Fibroblast of pulmonary artery (primary cell): Measurements from ENCODE around the gene PAX4.
A peak's percentile ranks its signal among the peaks of the same experiment; 100 is the strongest.

Experiments
- DNase-seq: peaks from one replicate; pipeline ENCODE4 v3.0.0-alpha.2; 2010; ENCODE audit warnings: low read depth
- H3K4me3 ChIP-seq: replicated peaks from 2 replicates; pipeline ENCODE4 v1.5.1; 2011; ENCODE audit warnings: low read depth, mild to moderate bottlenecking, control low read depth, low read length, moderate library complexity
- TF ChIP-seq, protein P1 (sequence below): IDR thresholded peaks from 2 replicates; pipeline ENCODE4 v1.5.1; 2011; ENCODE audit warnings: mild to moderate bottlenecking, control low read depth, low read length, inconsistent platforms; ENCODE audit errors: missing control alignments

PAX4 gene

DNA sequence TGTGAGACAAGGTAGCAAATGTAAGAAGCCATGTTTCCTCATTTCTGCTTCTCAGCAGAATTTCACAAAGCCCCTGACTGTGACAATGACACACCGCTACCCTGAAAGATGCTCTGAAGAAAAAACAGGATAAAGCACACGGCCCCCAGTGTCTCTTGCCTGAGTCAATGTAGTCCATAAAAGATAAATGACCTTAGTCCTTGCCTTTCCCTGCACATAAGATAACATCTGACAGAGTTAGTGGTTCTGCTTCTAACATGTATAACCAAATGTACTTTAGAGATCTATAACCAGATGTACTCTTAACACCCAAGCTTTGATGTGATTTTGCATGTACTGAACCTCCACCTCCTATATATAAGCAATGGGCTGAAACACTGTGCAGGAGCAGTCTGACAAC lies 31.0 kb upstream of the PAX4 start:
- DNase-seq: no peak
- H3K4me3 ChIP-seq: no peak overlapping the region
- TF ChIP-seq, protein P1, sequence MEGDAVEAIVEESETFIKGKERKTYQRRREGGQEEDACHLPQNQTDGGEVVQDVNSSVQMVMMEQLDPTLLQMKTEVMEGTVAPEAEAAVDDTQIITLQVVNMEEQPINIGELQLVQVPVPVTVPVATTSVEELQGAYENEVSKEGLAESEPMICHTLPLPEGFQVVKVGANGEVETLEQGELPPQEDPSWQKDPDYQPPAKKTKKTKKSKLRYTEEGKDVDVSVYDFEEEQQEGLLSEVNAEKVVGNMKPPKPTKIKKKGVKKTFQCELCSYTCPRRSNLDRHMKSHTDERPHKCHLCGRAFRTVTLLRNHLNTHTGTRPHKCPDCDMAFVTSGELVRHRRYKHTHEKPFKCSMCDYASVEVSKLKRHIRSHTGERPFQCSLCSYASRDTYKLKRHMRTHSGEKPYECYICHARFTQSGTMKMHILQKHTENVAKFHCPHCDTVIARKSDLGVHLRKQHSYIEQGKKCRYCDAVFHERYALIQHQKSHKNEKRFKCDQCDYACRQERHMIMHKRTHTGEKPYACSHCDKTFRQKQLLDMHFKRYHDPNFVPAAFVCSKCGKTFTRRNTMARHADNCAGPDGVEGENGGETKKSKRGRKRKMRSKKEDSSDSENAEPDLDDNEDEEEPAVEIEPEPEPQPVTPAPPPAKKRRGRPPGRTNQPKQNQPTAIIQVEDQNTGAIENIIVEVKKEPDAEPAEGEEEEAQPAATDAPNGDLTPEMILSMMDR: no peak

DNA sequence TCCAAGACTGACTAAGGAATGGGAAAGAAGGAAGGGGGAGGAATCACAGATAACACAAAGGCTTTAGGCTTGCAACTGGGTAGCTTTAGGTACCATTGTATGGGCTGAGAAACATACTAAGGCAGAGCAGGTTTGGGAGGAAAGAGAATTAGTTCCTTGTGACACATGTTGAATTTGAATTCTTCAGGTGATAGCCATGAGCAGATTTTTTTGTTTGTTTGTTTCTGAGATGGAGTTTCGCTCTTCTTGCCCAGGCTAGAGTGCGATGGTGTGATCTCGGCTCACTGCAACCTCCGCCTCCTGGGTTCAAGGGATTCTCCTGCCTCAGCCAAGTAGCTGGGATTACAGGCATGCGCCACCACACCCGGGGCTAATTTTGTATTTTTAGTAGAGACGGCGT lies 29.7 kb upstream of the PAX4 start:
- DNase-seq: no peak
- H3K4me3 ChIP-seq: no peak overlapping the region

DNA sequence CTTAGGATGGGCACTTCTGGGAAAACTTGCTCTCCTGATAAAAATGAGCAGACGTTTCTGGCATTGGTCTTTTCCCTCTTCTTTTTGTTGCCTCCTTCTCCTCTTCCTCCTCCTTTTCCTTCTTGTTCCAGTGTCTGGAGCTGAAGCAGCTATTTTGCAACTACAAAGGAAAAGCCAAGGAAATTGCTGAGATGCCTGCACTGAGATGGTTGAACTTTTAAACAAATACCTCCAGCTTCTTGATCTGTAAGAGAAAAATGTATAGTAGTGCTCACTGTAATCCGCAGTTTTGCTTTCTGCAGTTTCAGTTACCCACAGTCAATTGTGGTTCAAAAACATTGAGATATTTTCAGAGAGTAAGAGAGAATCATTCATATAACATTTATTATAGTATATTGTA lies 26.5 kb upstream of the PAX4 start:
- H3K4me3 ChIP-seq: no peak overlapping the region
- DNase-seq: no peak
- TF ChIP-seq, protein P1: no peak

More for the DNA sequence above, 29.7 kb upstream of the PAX4 start:
- TF ChIP-seq, protein P1: no peak

DNA sequence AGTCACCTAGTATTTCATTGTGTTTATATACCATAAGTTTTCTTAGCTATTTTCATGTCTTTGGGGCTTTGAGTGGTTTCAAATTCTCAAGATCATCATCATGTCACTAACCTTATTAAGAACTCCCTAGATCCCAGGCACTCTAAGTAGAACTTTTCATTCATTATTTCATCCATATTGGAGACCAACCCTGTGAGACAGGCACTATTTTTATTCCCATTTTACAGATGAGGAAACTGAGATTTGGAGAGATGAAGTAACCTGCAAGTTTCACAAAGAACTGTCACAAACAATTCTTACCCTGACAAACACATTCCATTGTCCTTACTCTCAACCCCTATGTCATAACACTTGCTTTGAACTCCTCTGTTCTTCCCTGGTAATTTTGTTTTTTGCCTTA lies 20.3 kb upstream of the PAX4 start:
- DNase-seq: no peak
- H3K4me3 ChIP-seq: no peak overlapping the region
- TF ChIP-seq, protein P1: no peak

DNA sequence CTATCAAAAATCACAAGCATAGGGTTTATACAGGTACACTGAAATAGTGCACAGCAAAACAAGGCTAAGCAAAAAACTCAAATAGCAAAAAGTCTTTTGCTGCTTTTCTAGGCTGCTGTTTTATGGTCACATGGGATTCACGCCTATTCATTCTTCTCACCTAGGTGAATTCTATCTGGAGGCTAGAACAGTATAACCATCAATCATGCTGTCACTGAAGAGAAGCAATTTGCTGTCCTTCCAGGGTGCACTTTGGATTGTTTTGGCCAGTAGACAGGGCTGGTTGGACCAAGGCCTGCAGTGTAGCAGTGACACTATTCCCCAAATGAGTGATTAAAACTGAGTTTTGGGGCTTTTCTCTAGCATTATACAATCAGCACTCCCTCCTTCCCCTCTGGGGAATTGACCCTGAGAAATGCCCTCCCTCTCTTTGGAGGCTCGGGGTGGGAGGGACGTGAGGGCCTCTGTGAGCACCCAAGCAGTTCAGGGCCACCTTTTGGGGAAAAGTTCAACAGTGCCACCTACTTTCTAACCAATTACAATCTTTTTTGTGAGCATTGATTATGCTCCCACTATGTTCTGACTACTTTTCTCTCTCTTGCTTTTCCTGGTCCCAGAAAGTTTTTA lies 17.8 kb upstream of the PAX4 start:
- H3K4me3 ChIP-seq: no peak overlapping the region
- no peak for DNase-seq
- TF ChIP-seq, protein P1: no peak

DNA sequence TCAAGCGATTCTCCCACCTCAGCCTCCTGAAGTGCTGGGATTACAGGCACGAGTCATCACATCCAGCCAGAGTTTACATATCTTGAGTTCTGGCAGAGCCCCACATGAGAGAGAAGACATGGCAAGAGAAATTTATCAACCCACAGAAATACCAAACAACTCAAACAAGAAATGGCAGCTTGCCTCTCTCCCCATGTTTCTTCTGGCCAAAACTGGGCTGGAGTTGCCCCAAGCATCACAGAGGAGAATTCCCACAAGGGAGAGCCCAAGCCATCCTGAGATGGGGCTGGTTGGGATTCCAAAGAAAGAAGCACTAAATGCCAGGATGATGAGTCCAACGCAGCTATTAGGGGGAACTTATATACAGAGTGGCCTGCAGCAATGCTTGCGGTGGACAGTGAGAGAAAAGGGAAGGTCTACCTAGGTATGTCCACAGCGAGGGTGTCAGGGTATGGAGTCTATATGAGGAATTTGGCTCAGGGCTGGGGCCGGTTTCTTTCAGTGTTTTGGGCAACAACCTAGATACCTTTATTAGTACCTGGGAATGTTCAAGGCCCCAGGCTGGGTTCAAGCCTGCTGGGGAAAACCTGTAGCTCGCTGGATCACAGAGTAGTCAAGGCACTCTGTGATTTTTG lies 14.5 kb upstream of the PAX4 start:
- DNase-seq: no peak
- H3K4me3 ChIP-seq: no peak overlapping the region
- TF ChIP-seq, protein P1: no peak

DNA sequence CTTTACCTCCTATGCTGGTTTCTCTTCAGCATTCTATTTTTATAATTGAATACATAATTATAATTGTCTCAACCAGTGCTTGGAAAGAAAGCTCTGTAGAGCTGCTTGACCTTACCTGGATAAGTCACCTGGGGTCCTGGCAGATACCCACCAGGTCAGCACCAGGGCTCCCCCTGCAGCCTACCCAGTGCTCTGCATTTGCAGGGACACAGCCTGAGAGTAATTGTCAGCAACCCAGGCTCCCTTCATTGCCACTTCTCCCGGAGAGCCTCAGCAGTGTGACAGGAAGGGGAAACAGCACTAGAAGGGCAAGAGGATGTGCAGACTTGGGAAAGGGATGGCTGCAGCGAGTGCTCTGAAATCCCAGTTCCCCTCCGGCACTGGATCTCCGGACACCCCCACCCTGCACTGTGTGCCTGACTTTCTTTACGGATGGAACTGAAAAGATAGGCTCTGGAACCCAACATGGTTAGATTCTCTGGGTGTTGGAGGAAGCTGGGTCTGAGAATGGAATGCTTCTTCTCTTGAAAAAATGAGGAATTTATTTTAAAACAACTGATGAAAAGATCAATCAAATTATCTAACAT lies 11.4 kb upstream of the PAX4 start:
- DNase-seq: no peak
- no peak overlapping the region for H3K4me3 ChIP-seq
- TF ChIP-seq, protein P1: peak; percentile 42
